ENCODE measurements around the gene THOC6. TPM values are rescaled to one million over a fixed set of nuclear protein-coding genes. Genes with fewer than 3 reads are reported as not detected.
"Not testable (repeated sequence)": the region's sequence is repeated elsewhere in the genome, so short reads cannot be mapped to it uniquely, and the experiment has no call there.

THOC6 gene
- total RNA-seq, 2 donors from 2014 or later = 21.6 to 25.7 TPM

- DNase-seq (ENCODE audit: low spot score) = no peak
- intact Hi-C loops (cut with DNase I) = no loop called here
Observed at GRCh38 chr16:3046641-3047386, 23.0 kb downstream of the THOC6 start.

DNA sequence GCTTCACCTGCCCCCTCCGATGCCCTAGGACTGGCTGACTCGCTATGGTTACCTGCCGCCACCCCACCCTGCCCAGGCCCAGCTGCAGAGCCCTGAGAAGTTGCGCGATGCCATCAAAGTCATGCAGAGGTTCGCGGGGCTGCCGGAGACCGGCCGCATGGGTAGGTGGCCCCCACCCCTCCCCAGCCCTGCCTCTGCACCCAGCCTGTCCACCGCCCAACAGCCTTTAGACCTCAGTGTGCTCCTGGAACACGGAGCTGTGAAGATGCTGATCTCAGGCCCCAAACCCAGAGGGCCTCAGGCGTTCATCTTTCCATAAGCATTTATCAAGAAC, 23.5 kb downstream of the THOC6 start:
- DNase-seq (ENCODE audit: low spot score) = no peak
- intact Hi-C loops (cut with DNase I) = no loop called here

DNA sequence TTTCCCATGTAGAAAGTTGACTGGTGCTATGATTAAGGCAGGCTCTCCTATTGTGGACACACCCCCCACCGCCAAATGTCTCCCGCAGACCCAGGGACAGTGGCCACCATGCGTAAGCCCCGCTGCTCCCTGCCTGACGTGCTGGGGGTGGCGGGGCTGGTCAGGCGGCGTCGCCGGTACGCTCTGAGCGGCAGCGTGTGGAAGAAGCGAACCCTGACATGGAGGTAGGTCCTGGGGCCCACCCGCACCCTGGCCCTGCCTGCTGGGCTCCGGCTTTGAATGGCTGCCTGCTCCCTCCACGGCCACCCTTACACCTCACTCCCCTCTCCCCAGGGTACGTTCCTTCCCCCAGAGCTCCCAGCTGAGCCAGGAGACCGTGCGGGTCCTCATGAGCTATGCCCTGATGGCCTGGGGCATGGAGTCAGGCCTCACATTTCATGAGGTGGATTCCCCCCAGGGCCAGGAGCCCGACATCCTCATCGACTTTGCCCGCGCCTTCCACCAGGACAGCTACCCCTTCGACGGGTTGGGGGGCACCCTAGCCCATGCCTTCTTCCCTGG, 26.2 kb downstream of the THOC6 start:
- DNase-seq (ENCODE audit: low spot score) = no peak
- intact Hi-C loops (cut with DNase I) = no loop called here

GRCh38 chr16:3050487-3050886, 26.7 kb downstream of the THOC6 start:
- no peak for DNase-seq (ENCODE audit: low spot score)
- intact Hi-C loops (cut with DNase I) = no loop called here

DNA sequence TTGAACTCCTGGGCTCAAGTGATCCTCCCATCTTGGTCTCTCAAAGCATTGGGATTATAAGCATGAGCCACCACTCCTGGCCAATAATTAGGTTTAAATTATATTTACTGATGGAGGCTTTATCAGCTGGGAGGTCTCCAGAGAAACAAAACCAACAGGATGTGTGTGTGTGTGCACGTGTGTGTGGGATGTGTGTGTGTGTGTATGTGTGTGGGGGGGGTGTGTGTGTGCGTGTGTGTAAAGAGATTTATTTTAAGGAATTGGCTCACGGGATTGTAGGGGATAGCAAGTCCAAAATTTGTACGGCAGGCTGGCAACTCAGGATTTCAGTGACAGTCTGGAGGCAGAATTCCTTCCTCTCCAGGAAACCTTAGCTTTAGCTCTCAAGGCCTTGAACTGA, 27.2 kb downstream of the THOC6 start:
- DNase-seq (ENCODE audit: low spot score) = no peak
- intact Hi-C loops (cut with DNase I) = no loop called here

GRCh38 chr16:3051494-3051893, 27.7 kb downstream of the THOC6 start:
- no peak for DNase-seq (ENCODE audit: low spot score)
- intact Hi-C loops (cut with DNase I) = no loop called here

DNA sequence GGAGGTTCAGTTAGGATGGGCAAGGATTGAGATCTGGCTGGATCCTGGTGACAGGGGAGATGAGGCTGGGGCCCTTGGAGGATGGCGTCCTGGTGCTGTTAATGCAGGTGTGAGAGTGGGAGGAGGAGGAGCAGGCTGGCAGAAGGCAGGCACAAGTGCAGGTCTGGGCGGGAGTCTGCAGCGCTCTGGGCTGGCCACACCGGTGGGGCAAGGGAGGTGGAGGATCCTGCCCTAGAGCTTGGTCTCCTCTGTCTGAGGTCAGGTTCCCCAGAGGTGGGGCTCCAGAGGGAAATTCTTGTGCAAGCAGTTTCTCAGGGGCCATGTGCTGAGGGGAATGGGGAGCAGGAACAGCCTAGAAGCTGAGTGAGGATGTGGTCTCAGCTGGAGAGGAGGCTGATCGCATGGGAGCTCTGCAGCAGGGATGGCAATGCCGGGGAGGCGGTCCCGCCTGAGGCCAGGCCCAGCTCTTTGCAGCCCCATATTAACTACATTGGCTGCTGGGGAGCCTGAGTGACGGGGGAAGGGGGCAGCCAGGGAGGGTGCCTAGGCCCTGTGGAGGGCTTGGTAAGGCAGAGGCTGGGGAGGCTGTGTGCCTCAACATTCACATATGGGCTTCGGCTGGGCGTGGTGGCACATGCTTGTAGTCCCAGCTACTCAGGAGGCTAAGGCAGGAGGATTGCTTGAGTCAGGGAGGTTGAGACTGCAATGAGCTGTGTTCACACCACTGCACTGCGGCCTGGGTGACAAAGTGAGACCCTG, 28.9 kb downstream of the THOC6 start:
- DNase-seq (ENCODE audit: low spot score); intact Hi-C loops (cut with DNase I): not testable (repeated sequence)

DNA sequence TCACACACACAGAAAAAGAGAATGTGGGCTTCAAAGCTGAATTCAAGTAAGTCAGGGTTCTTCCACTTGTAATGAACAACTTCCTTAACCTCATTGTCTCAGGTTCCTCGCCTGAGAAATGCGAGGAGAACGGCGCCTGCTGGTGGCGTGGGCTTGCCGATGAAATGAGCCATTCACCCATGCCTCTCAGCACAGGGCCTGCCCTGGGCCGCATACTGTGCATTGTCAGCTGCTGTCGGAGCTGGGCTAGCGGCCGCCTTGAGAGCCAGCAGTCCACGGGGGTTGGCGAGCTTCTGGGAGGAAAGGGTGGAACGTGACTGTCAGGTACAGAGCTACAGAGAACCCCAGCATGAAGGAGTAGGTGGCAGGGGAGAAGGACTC, 29.5 kb downstream of the THOC6 start:
- DNase-seq (ENCODE audit: low spot score); intact Hi-C loops (cut with DNase I): not testable (repeated sequence)

DNA sequence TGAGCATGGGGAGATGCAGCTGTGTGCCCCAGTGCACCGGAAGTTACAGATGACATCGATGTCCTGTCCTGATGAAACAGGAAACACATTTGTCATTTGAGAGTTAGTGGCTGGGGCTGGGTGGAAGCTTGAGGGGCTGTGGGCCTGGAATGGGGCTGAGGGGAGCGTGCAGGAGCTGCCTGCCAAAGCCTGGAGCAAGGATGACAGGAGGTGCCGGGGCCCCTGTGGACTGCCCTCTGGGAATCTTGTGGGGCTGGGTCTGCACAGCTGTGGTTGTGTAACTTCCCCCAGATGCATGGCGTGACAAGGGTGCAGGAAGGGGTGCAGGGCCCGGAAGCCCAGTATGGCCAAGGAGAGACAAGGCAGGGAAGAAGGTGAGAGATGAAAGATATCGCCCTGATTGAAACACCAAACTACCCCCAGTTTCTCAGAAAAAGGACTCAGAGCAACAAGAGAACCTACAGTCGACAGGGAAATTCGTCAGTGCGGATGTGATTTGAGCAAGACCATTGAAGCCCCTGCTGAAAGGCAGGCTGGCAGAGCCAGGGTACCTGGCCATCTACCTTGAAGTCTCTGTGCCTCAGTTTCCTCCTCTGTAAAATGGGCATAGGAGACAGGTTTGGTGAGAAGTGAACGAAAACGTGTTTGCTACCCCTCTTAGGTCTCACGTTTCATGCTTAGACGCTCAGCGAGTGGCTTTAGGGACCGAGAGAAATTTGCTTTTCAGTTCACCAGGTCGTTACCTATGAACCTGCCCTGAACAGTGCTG, 31.3 kb downstream of the THOC6 start:
- intact Hi-C loops (cut with DNase I) = loop anchor here in 1 of 2 donors (5.0 kb wide), 1 partner anchor 112 kb away; no protein-coding TSS in a partner anchor
- no peak for DNase-seq (ENCODE audit: low spot score)

DNA sequence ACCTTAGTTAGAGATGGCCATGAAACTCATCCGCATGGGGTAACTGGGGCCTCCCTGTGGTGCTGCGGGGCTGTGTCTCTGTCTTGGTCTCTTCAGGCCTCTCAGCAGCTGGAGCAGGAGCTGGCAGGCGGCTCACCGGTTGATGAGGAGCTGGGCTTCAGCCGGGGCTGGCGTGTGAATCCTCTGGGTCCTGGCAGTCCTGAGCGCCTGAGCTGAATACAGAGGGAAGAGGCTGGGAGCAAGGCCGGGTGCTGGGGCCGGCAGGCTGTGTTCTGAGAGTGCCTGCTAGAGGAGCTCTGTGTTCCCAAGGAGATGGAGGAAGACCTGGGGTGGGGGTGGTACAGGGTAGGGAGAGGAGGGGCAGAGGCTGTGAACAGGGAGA, 31.9 kb downstream of the THOC6 start:
- DNase-seq (ENCODE audit: low spot score) = not testable (repeated sequence)
- intact Hi-C loops (cut with DNase I) = loop anchor here in 1 of 2 donors (5.0 kb wide), 1 partner anchor 112 kb away; no protein-coding TSS in a partner anchor

DNA sequence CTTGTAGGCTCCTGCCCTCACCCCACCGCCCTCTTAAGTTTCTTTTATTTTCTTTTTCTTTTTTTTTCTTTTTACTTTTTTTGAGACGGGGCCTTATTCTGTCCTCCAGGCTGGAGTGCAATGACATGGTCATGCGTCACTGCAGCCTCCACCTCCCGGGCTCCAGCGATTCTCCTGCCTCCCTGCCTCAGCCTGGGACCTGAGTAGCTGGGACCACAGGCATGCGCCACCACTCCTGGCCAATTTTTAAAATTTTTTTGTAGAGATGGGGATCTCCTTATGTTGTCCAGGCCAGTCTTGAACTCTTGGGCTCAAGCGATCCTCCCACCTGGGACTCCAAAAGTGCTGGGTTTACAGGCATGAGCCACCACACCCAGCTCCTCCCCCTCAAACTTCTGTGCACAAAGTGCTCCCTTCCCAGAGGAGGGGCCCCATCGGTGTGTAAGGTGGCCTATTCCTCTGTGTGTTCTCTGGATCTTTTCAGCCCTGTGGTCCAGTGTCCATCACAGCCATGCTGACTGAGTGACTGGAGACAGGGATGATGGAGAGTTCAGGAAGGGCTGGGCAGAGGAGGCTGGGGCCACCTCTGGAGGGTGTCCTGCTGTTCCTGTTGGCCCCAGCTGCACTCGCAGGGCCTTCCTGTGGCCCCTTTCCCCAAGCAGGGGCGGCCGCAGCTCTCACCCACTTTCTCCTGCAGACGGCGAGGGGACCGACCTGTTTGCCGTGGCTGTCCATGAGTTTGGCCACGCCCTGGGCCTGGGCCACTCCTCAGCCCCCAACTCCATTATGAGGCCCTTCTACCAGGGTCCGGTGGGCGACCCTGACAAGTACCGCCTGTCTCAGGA, 32.7 kb downstream of the THOC6 start:
- intact Hi-C loops (cut with DNase I) = loop anchor here in 1 of 2 donors (5.0 kb wide), 1 partner anchor 111 kb away; no protein-coding TSS in a partner anchor
- DNase-seq (ENCODE audit: low spot score) = no peak

GRCh38 chr16:3057181-3058138, 33.6 kb downstream of the THOC6 start:
- no peak for DNase-seq (ENCODE audit: low spot score)
- intact Hi-C loops (cut with DNase I) = loop anchor here in 1 of 2 donors (5.0 kb wide), 1 partner anchor 110 kb away; no protein-coding TSS in a partner anchor

GRCh38 chr16:3058139-3059030, 34.5 kb downstream of the THOC6 start:
- intact Hi-C loops (cut with DNase I) = loop anchor here in 1 of 2 donors (5.0 kb wide), 1 partner anchor 109 kb away; no protein-coding TSS in a partner anchor
- DNase-seq (ENCODE audit: low spot score) = peak; percentile 90

DNA sequence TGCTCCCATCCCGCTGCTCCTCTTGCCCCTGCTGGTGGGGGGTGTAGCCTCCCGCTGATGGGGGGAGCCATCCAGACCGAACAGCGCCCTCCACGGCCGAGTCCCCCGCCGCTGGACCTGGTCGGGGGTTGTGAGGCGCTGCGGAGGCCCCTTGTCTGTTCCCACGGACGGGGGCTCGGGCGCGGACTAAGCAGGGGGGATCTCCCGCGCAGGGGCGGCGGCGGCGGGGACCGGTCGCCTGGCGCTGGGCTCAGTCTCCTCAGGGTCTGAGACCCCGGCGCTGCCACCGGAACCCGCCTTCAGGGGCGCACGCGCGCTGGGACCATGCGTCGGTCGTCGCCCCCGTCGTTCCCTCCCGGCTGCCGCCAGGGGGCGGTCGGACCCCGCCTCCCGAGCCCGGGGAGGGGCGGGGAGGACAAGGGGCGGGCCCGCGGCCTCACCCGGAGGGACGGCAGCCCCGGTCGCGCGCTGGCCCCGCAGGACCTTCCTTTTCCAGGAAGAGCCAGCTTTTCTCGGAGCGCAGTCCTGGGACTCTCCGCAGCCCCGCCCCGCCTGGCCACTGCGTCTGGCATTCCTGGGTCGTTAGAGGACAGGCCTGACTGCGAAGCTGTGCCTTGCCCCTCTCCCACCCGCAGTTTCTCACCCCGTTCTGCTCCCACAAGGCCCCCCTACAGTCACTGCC, 35.3 kb downstream of the THOC6 start:
- peak; percentile 96 for DNase-seq (ENCODE audit: low spot score)
- intact Hi-C loops (cut with DNase I) = loop anchor here in 1 of 2 donors (5.0 kb wide), 1 partner anchor 108 kb away; no protein-coding TSS in a partner anchor

DNA sequence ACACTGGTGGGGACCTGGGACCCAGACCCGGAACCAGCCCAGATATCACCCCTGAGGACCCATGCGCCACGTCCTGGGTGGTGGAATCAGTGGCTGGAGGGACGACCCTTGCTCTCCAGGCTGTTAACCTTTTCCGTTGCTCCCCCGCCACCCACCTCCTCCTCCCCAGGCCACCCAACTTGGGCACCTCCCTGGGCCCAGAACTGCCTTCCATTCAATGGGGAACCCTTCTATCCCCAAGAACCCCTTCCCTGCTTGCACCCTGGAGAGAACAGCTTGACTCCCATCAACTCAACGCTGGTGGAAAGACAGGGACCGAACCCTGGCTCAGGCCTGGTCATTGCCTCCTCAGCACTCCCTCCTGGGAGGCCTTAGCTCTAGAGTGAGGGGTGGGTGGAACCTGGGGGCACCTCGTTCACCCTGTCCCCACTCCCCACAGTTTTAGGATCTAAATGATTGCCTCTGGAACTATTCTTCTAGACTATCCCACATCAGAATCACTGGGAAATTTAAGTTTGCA, 35.9 kb downstream of the THOC6 start:
- intact Hi-C loops (cut with DNase I) = loop anchor here (5.0 to 10.0 kb wide), 3 partner anchors 55 to 108 kb away; partner anchors contain the start of gene ZNF205 (in 1 of the 2)
- DNase-seq (ENCODE audit: low spot score) = no peak
